Erythroblast (primary cell): ENCODE data around the gene ANKRD13D.

Source experiments
- DNase-seq, 2 experiments: peaks; one replicate each; lab custom pipeline; 2025; lab: John Stamatoyannopoulos, UW
- GATA1 ChIP-seq: IDR thresholded peaks from 2 replicates; pipeline ENCODE4 v1.6.1; 2011; ENCODE audit warnings: low read depth, mild to moderate bottlenecking, control low read depth, low read length, moderate library complexity
- POLR2A ChIP-seq: IDR thresholded peaks from 2 replicates; pipeline ENCODE4 v1.6.1; 2011; ENCODE audit warnings: mild to moderate bottlenecking, low read length

ANKRD13D gene

DNA sequence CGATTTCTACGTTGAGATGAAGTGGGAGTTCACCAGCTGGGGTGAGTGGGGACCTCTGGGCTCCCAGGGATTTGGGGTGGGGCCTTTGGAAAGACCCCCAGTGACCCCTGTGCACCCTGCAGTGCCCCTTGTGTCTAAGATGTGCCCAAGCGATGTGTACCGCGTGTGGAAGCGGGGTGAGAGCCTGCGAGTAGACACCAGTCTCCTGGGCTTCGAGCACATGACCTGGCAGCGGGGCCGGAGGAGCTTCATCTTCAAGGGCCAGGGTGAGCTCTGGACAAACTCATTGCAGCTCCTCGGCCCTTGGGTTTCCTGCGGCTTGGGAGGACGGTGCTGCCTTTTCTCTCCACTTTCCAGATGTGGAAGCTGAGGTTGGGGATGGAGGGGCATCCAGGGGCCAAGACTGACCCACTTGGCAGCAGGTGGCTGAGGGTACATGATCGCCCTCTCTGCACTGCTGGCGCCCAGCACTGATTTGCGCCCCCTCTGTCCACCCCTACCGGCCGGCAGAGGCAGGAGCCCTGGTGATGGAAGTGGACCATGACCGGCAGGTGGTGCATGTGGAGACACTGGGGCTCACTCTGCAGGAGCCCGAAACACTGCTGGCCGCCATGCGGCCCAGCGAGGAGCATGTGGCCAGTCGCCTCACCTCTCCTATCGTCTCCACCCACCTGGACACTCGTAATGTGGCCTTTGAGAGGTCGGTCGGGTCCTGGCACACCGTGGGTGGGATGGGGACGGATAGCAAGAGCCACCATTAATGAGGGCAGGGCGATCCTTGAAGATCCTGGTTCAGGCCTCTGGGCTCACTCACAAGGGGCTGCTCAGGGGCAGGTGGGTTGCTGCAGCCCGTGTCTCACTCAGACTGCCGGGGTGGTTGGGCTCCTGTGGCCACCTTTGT is 2.6 kb downstream of the ANKRD13D start:
- DNase-seq: no peak
- no peak for TF ChIP-seq GATA1
- no peak for TF ChIP-seq POLR2A

DNA sequence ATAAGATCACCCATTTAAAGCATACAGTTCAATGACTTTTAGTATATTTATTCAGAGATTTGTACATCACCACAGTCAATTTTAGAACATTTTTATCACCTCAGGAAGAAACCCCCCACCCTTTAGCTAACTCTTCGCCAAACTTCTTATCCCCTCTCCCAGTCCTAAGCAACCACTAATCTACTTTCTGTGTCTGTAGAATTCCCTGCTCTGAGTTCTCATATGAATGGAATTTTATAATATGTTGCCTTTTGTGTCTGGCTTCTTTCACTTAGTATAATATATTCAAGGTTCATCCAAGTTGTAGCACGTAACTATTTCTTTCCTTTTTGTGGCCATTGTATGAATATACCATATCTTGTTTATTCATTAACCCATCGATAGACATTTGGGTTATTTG is 3.6 kb downstream of the ANKRD13D start:
- DNase-seq: no peak
- TF ChIP-seq GATA1: no peak
- no peak for TF ChIP-seq POLR2A

DNA sequence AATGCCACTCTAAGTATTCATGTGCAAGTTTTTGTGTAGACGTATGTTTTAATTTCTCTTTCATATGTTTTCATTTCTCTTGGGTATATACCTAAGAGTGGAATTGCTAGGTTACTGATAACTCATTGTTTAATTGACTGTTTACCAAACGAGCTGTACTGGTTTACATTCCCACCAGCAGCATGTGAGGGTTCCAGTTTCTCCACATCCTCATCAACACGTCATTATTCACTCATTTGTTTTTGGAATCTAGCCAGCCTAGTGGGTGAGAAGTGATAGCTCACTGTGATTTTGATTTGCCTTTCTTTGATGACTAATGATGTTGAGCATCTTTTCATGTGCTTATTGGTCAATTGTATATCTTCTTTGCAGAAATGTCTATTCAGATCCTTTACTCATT is 4.0 kb downstream of the ANKRD13D start:
- DNase-seq: no peak
- no peak for TF ChIP-seq GATA1
- no peak for TF ChIP-seq POLR2A

DNA sequence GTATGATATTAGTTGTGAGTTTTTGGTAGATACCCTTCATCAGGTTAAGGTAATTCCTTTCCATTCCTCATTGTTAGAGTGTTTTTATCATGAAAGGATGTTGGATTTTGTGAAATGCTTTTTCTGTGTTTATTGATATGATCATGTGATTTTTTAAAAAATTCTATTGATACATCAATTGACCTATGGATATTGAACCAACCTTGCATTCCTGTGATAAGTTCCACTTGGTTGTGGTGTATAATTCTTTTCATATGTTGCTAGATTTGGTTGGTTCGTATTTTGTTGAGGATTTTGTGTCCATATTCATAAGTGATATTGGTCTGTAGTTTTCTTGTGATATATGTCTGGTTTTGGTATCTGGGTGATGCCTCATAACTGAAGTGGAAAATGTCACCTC is 6.7 kb downstream of the ANKRD13D start:
- TF ChIP-seq GATA1: no peak
- no peak for TF ChIP-seq POLR2A
- DNase-seq: peak; percentile 54 to 63

DNA sequence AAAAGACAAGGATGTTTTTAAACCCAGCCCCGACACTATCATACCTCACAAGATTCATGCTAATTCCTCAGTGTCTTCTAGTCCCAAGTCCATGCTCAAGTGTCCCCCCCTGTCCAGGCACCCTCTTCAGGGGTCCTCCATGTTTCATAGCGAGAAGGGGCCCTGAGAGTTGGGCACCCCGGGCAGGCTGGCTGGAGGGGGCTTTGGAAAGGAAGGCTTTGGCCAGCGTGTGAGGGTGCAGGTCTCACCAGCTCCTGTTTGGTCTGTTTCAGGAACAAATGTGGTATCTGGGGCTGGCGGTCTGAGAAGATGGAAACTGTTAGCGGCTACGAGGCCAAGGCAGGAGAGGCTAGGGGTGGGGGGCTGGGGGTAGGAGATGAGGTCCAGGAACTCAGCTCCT is 9.7 kb downstream of the ANKRD13D start:
- DNase-seq: no peak
- no peak for TF ChIP-seq GATA1
- no peak for TF ChIP-seq POLR2A

DNA sequence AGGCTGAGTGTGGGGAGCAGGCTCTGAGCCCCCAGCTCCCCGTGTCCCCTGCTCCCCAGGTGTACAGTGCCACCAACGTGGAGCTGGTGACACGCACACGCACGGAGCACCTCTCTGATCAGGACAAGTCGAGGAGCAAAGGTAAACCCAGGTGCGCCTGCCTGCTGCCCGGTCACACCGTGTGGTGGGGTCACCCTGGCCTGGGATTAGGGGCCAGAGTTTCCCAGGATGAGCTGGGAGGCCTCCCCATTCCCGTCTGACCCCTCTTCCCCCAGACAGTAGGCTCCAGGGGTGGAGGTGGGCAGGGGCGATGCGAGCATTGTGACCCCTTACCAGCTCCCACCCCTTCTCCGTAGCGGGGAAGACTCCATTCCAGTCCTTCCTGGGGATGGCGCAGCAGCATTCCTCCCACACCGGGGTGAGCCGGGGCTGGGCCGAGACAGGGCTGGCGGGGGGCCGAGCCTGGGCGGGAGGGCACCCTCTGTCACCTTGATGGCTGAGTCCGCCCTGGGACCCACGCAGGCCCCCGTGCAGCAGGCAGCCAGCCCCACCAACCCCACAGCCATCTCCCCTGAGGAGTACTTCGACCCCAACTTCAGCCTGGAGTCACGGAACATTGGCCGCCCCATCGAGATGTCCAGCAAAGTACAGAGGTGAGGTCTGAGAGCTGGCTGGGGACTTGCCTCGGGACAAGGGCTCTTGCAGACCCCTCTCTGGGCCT is 10.5 kb downstream of the ANKRD13D start:
- TF ChIP-seq POLR2A: no peak

DNA sequence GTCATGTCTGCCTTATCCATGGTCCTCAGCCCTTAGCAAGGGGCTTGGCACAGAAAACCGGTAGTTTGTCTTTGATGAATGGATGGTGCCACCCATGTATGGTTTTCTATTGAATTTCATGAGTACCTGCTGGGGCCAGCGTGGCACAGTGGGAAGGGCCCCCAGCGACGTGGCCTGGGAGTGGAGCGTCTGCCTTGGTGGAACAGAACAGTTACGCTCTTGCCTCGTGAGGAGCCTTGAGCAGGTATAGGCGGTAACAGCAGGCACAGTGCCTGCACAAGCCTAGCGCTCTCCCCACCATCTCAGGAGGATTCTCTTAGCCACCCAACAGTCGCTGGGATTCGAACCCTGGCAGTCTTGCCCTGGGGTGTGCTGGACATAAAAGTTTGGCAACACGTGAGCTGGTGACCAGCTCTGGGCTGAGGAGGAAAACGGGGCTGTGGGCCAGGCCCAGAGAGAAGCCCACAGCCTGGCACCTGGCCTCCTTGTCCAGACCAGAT is 11.2 kb downstream of the ANKRD13D start:
- TF ChIP-seq GATA1: no peak
- TF ChIP-seq POLR2A: no peak
- no peak for DNase-seq

More for the DNA sequence above, 10.5 kb downstream of the ANKRD13D start:
- DNase-seq: no peak

DNA sequence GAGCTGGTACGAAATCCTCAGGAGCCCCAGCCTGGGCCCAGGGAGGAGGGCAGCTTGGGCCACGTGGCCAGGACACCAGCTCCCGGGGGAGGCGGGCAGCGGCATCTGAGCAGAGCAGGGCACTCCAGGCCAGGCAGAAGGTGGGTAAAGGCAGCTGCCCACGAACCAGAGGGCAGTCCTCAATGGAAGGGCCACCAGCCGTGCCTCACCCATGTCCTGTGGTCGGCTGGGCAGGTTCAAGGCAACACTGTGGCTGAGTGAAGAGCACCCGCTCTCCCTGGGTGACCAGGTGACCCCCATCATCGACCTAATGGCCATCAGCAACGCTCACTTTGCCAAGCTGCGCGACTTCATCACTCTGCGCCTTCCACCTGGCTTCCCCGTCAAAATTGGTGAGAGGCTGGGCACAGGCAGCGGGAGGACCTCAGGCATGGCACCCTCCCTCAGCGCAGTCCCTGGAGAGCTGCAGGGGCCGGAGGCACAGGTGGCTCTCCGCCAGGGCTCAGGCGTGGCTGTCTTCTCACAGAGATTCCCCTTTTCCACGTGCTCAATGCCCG is 11.7 kb downstream of the ANKRD13D start:
- no peak for TF ChIP-seq POLR2A
- TF ChIP-seq GATA1: no peak
- no peak for DNase-seq

DNA sequence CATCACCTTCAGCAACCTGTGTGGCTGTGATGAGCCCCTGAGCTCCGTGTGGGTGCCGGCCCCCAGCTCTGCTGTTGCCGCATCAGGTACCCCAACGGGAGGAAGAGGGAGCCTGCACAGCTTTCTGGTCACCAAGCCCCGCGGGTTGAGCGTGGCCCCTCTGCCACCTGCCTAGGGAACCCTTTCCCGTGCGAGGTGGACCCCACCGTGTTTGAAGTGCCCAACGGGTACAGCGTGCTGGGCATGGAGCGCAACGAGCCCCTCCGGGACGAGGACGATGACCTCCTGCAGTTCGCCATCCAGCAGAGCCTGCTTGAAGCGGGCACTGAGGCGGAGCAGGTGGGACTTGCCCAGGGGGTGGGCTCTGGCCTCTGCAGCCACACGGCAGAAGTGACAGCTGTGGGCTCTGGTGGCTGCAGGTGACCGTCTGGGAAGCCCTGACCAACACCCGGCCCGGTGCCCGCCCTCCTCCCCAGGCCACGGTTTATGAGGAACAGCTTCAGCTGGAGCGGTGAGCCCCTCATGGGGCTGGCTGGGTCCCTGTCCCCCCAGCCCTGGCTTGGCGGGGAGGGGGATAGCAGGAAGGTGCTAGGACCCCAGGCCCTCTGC is 12.3 kb downstream of the ANKRD13D start:
- no peak for TF ChIP-seq POLR2A
- TF ChIP-seq GATA1: no peak
- DNase-seq: no peak

DNA sequence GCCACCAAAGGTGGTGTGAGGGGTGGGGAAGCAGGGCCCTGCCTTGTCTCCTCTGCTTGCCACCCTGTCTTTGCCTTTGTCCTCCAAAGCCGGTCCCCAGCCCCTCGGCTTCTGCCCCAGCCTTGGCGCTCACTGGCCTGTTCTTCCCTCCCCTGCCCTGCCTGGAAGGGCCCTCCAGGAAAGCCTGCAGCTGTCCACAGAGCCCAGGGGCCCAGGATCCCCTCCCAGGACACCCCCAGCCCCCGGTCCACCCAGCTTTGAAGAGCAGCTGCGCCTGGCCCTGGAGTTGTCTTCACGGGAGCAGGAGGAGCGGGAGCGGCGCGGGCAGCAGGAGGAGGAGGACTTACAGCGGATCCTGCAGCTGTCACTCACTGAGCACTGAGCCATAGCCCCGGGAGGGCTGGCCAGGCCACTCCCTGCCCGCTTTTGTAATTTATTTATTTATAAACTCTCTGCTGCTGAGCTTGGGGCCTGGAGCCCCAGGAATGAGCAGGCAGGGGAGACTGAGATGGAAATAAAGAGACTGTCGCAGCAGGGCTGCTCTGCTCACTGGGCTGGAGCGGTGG is 12.9 kb downstream of the ANKRD13D start:
- TF ChIP-seq POLR2A (no peak), GATA1 (no peak)
- no peak for DNase-seq

DNA sequence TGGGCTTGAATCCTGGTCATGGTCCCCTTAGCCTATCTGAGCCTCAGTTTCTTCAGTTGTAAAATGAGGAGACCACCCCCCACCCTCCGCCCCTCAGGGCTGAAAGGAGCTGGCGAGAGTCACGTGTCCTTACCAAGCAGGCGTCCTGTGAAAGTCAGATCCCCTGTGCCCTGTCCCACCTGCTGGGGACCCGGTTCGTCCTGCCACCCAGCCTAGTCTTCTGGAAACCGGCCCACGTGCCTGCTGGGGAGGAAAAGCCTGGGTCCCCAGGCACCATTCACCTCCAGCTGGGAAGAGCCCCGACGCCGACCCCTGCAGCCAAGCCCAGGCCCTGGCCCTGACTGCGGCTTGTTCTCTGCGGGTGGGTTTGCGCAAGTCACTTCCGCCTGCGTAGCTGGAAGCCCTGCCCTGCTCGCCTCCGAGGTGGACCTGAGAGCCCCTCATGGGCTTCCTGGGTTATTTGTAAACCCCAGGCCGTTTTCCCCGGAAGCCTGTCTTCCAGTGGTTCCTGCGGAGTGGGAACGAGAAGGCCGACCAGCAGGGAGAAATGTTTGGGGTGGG is 13.5 kb downstream of the ANKRD13D start:
- DNase-seq: no peak
- TF ChIP-seq GATA1: no peak
- no peak for TF ChIP-seq POLR2A

DNA sequence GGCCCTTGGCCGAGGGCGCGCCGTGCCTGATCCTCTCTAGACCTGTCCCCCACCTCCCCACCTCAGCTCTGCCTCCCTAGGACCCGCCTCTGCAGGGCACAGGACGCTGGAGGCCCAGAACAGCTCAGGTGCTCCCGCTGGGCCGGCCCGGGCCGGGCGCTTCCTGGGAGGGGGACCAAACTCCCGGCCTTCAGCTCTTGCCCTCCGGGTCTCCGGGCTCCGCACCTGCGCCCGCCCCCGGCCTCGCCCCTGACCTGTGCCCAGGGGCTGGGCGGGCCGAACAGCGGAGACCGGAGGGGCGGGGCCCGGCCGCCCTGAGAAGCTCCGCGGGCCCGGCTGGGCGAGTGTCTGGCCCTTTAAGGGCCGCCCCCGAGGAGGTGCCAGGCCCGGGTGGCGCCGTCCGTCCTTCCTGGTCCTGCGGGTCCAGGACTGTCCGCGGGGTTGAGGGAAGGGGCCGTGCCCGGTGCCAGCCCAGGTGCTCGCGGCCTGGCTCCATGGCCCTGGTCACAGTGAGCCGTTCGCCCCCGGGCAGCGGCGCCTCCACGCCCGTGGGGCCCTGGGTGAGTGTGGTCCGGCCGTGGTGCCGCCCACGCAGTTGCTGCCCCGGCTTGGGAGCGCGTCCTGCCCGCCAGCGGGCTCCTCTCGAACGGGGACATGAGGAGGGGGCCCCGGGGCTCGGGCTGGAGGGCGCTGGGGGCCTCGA is 14.2 kb downstream of the ANKRD13D start, which contains the start of gene SSH3:
TSS of gene SSH3 (plus strand) at position 399 of the 703 bp plus-strand sequence. CDS start at position 495, 96 bp downstream.
- peak; percentile 69 to 72 for DNase-seq
- TF ChIP-seq POLR2A (no peak), GATA1 (no peak)
